Liver (tissue), 9 donors: ENCODE measurements around the gene UMAD1. TPM values are rescaled to one million over a fixed set of nuclear protein-coding genes. Genes with fewer than 3 reads are reported as not detected.

Source experiments
- DNase-seq: peaks from one replicate; pipeline ENCODE4 v3.0.0-alpha.2; 2017; ENCODE audit warnings: low spot score
- H3K27ac ChIP-seq, 2 donors: one replicate each; pipeline ENCODE4 v1.7.0; 2013; ENCODE audit warnings: inconsistent platforms in 2 of 2, low read length in 2 of 2, control low read depth in 1 of 2, low read depth in 1 of 2, mild to moderate bottlenecking in 1 of 2
- H3K27me3 ChIP-seq, 4 donors: one replicate each; pipeline versions ENCODE4 v1.6.1 to v1.7.0; 2013; ENCODE audit warnings: low read length in 3 of 4, inconsistent platforms in 1 of 4, mild to moderate bottlenecking in 1 of 4, moderate library complexity in 1 of 4; ENCODE audit not compliant: control insufficient read depth in 4 of 4, insufficient read depth in 4 of 4
- H3K36me3 ChIP-seq, 4 donors: one replicate each; pipeline versions ENCODE4 v1.6.1 to v1.7.0; 2013; ENCODE audit warnings: low read length in 3 of 4, mild to moderate bottlenecking in 3 of 4, low read depth in 1 of 4, moderate library complexity in 1 of 4; ENCODE audit not compliant: control insufficient read depth in 4 of 4, insufficient read depth in 3 of 4
- H3K4me1 ChIP-seq, 4 donors: one replicate each; pipeline versions ENCODE4 v1.6.1 to v1.7.0; 2013; ENCODE audit warnings: low read length in 3 of 4, mild to moderate bottlenecking in 3 of 4, moderate library complexity in 1 of 4; ENCODE audit not compliant: control insufficient read depth in 4 of 4, insufficient read depth in 4 of 4
- H3K4me3 ChIP-seq, 3 donors: one replicate each; pipeline versions ENCODE4 v1.6.1 to v1.7.0; 2013; ENCODE audit warnings: low read length in 3 of 3, control low read depth in 1 of 3, low read depth in 1 of 3, mild to moderate bottlenecking in 1 of 3
- H3K9ac ChIP-seq, 2 donors: one replicate each; pipeline ENCODE4 v1.7.0; 2013; ENCODE audit warnings: low read length in 2 of 2, mild to moderate bottlenecking in 2 of 2, moderate library complexity in 2 of 2, control low read depth in 1 of 2, low read depth in 1 of 2
- H3K9me3 ChIP-seq, 4 donors: one replicate each; pipeline versions ENCODE4 v1.6.1 to v1.7.0; 2013; ENCODE audit warnings: low read length in 3 of 4; ENCODE audit not compliant: control insufficient read depth in 4 of 4
- EGR1 ChIP-seq, 2 donors: IDR thresholded peaks; 2 replicates each; pipeline ENCODE4 v1.6.1; 2016 to 2018; ENCODE audit warnings: antibody characterized with exemption in 2 of 2, low read depth in 2 of 2
- FOXA1 ChIP-seq: IDR thresholded peaks from 2 replicates; pipeline ENCODE4 v1.6.1; 2016; ENCODE audit warnings: antibody characterized with exemption
- GABPA ChIP-seq, 2 donors: IDR thresholded peaks in 1 of 2; conservative IDR thresholded peaks in 1 of 2; 2 replicates each; pipeline ENCODE4 v1.6.1; 2016; ENCODE audit warnings: antibody characterized with exemption in 2 of 2, mild to moderate bottlenecking in 1 of 2, moderate library complexity in 1 of 2
- HNF4A ChIP-seq, 2 donors: conservative IDR thresholded peaks; 2 replicates each; pipeline ENCODE4 v1.6.1; 2016; ENCODE audit warnings: antibody characterized with exemption in 2 of 2, mild to moderate bottlenecking in 2 of 2
- HNF4G ChIP-seq: IDR thresholded peaks from 2 replicates; pipeline ENCODE4 v1.6.1; 2016; ENCODE audit warnings: antibody characterized with exemption
- JUND ChIP-seq, 2 donors: IDR thresholded peaks; 2 replicates each; pipeline ENCODE4 v1.6.1; 2016; ENCODE audit warnings: antibody characterized with exemption in 2 of 2
- NR2F2 ChIP-seq: IDR thresholded peaks from 2 replicates; pipeline ENCODE4 v1.6.1; 2016; ENCODE audit warnings: antibody characterized with exemption
- RAD21 ChIP-seq, 2 donors: IDR thresholded peaks; 2 replicates each; pipeline ENCODE4 v1.6.1; 2016; ENCODE audit warnings: antibody characterized with exemption in 2 of 2, mild to moderate bottlenecking in 2 of 2
- RXRA ChIP-seq, 2 donors: IDR thresholded peaks; 2 replicates each; pipeline ENCODE4 v1.6.1; 2017 to 2018; ENCODE audit warnings: antibody characterized with exemption in 2 of 2, mild to moderate bottlenecking in 1 of 2
- SP1 ChIP-seq: IDR thresholded peaks from 2 replicates; pipeline ENCODE4 v1.6.1; 2018; ENCODE audit warnings: antibody characterized with exemption, mild to moderate bottlenecking
- TAF1 ChIP-seq: conservative IDR thresholded peaks from 2 replicates; pipeline ENCODE4 v1.6.1; 2016; ENCODE audit warnings: antibody characterized with exemption, mild to moderate bottlenecking
- YY1 ChIP-seq: IDR thresholded peaks from 2 replicates; pipeline ENCODE4 v1.6.1; 2016; ENCODE audit warnings: antibody characterized with exemption, mild to moderate bottlenecking
- WGBS: extraction: QIAGEN DNeasy Blood & Tissue Kit; methylation state at CpG from one replicate; pipeline ENCODE4 v1.1.7; 2013; 5-methylcytosine and 5-hydroxymethylcytosine counted together
- polyA plus RNA-seq, 2 donors: library from polyadenylated mRNA; stranded (reverse) in 1 of 2; unstranded in 1 of 2; fragments of 200-250 nt in 1 of 2; fragments of >200 nt in 1 of 2; fragmentation: Nextera tagmentation in 1 of 2; extraction: Ambion mirVana in 1 of 2; gene quantifications; one replicate each; pipeline versions ENCODE4 v1.2.1 to v1.2.3, GENCODE V29; 2013 to 2015
- total RNA-seq, 2 donors: library from RNA; depleted of rRNA; stranded (reverse); fragments of >200 nt; gene quantifications; one replicate each; pipeline ENCODE4 v1.2.3, GENCODE V29; 2014
- TF ChIP-seq, protein P1 (sequence below): IDR thresholded peaks from 2 replicates; pipeline ENCODE4 v1.6.1; 2016; ENCODE audit warnings: antibody characterized with exemption
- TF ChIP-seq, protein P2 (sequence below): fragments of 150-350 bp; IDR thresholded peaks from 2 replicates; pipeline ENCODE4 v1.5.1; 2017; ENCODE audit warnings: improper control_type of control experiment, low read depth, low read length; ENCODE audit not compliant: missing input control
- TF ChIP-seq, protein P3 (sequence below): IDR thresholded peaks from 2 replicates; pipeline ENCODE4 v1.6.1; 2016; ENCODE audit warnings: antibody characterized with exemption
- TF ChIP-seq, protein P4 (sequence below): IDR thresholded peaks from 2 replicates; pipeline ENCODE4 v1.6.1; 2016; ENCODE audit warnings: antibody characterized with exemption, mild to moderate bottlenecking
- TF ChIP-seq, protein P5 (sequence below): IDR thresholded peaks from 2 replicates; pipeline ENCODE4 v1.6.1; 2016; ENCODE audit warnings: antibody characterized with exemption
- donor health status: healthy.
- donor health status: healthy.
- donor health status: healthy.
- donor health status: healthy.
- donor health status: healthy.

UMAD1 gene
- total and polyA plus RNA-seq, 4 donors: 5.9 to 12.2 (median 7.9) TPM

DNA sequence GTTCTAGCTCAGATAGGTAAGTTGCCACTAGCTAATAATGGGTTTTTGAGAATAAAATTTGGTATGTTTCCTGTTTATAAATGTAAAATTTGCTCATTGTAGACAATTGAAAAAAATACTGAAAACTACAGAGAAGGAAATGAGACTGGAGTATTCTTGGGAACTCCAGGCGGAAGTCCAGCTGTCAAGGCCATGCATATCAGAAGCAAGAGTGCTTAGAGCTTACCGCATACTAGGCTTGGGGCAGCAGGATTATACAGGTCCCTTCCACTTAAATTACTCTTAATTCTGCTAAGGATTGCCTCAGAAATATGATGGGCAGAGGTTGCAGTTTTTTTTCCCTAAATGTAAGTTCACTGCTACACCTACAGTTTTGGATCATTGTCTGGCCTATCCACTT is 26.6 kb downstream of the UMAD1 start:
- Histone ChIP-seq H3K4me1 (no peaks in the 10 kb centered on the region), H3K27ac (no peak overlapping the region), H3K36me3 (peaks cover 0 to 2% (median 0%) of the 10 kb centered on the region in 4 donors), H3K27me3 (no peaks in the 10 kb centered on the region), H3K9me3 (no peaks in the 10 kb centered on the region), H3K9ac (no peak overlapping the region), H3K4me3 (no peak overlapping the region)
- TF ChIP-seq HNF4G: no peak
- no peak for TF ChIP-seq YY1
- TF ChIP-seq GABPA (IDR thresholded peaks at IDR 0.05 in 1 of 2, conservative IDR thresholded peaks at IDR 0.05 in 1 of 2): no peak
- TF ChIP-seq, protein P1, sequence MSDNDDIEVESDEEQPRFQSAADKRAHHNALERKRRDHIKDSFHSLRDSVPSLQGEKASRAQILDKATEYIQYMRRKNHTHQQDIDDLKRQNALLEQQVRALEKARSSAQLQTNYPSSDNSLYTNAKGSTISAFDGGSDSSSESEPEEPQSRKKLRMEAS: no peak
- TF ChIP-seq, protein P2, sequence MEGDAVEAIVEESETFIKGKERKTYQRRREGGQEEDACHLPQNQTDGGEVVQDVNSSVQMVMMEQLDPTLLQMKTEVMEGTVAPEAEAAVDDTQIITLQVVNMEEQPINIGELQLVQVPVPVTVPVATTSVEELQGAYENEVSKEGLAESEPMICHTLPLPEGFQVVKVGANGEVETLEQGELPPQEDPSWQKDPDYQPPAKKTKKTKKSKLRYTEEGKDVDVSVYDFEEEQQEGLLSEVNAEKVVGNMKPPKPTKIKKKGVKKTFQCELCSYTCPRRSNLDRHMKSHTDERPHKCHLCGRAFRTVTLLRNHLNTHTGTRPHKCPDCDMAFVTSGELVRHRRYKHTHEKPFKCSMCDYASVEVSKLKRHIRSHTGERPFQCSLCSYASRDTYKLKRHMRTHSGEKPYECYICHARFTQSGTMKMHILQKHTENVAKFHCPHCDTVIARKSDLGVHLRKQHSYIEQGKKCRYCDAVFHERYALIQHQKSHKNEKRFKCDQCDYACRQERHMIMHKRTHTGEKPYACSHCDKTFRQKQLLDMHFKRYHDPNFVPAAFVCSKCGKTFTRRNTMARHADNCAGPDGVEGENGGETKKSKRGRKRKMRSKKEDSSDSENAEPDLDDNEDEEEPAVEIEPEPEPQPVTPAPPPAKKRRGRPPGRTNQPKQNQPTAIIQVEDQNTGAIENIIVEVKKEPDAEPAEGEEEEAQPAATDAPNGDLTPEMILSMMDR: no peak
- TF ChIP-seq, protein P3, sequence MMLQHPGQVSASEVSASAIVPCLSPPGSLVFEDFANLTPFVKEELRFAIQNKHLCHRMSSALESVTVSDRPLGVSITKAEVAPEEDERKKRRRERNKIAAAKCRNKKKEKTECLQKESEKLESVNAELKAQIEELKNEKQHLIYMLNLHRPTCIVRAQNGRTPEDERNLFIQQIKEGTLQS: no peak
- no peak for TF ChIP-seq SP1
- TF ChIP-seq HNF4A (conservative IDR thresholded peaks at IDR 0.05): no peak
- no peak for TF ChIP-seq FOXA1
- TF ChIP-seq, protein P4, sequence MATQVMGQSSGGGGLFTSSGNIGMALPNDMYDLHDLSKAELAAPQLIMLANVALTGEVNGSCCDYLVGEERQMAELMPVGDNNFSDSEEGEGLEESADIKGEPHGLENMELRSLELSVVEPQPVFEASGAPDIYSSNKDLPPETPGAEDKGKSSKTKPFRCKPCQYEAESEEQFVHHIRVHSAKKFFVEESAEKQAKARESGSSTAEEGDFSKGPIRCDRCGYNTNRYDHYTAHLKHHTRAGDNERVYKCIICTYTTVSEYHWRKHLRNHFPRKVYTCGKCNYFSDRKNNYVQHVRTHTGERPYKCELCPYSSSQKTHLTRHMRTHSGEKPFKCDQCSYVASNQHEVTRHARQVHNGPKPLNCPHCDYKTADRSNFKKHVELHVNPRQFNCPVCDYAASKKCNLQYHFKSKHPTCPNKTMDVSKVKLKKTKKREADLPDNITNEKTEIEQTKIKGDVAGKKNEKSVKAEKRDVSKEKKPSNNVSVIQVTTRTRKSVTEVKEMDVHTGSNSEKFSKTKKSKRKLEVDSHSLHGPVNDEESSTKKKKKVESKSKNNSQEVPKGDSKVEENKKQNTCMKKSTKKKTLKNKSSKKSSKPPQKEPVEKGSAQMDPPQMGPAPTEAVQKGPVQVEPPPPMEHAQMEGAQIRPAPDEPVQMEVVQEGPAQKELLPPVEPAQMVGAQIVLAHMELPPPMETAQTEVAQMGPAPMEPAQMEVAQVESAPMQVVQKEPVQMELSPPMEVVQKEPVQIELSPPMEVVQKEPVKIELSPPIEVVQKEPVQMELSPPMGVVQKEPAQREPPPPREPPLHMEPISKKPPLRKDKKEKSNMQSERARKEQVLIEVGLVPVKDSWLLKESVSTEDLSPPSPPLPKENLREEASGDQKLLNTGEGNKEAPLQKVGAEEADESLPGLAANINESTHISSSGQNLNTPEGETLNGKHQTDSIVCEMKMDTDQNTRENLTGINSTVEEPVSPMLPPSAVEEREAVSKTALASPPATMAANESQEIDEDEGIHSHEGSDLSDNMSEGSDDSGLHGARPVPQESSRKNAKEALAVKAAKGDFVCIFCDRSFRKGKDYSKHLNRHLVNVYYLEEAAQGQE: no peak
- no peak for TF ChIP-seq NR2F2
- no peak for TF ChIP-seq EGR1 (IDR thresholded peaks at IDR 0.05; ENCODE audit: low read depth in 2 of 2)
- no peak for TF ChIP-seq RAD21 (IDR thresholded peaks at IDR 0.05)
- TF ChIP-seq, protein P5, sequence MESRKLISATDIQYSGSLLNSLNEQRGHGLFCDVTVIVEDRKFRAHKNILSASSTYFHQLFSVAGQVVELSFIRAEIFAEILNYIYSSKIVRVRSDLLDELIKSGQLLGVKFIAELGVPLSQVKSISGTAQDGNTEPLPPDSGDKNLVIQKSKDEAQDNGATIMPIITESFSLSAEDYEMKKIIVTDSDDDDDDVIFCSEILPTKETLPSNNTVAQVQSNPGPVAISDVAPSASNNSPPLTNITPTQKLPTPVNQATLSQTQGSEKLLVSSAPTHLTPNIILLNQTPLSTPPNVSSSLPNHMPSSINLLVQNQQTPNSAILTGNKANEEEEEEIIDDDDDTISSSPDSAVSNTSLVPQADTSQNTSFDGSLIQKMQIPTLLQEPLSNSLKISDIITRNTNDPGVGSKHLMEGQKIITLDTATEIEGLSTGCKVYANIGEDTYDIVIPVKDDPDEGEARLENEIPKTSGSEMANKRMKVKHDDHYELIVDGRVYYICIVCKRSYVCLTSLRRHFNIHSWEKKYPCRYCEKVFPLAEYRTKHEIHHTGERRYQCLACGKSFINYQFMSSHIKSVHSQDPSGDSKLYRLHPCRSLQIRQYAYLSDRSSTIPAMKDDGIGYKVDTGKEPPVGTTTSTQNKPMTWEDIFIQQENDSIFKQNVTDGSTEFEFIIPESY: no peak
- no peak for TF ChIP-seq JUND (IDR thresholded peaks at IDR 0.05)
- TF ChIP-seq TAF1: no peak
- no peak for DNase-seq
- 88% methylated on average over 2 of the region's 2 CpGs for WGBS

DNA sequence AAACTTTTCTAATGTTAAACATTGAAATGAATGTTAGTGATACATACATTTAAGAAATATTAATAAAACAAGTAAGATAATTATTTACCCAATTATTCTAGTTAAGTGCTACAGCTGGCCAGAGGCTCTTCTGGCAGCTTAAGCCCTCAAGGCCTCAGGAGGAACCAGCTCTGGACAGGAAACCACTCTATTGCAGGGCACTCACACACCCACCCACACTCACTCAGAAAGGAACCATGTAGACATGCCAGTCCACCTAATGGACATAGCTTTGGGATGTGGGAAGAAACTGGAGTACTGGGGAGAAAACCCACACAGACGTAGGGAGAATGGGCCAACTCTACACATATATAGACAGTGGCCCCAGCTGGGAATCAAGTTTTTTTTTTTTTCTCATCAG is 28.2 kb downstream of the UMAD1 start:
- no peak for DNase-seq
- Histone ChIP-seq H3K27ac (no peak overlapping the region), H3K4me1 (no peaks in the 10 kb centered on the region), H3K36me3 (peaks cover 0 to 2% (median 0%) of the 10 kb centered on the region in 4 donors), H3K9me3 (no peaks in the 10 kb centered on the region), H3K4me3 (no peak overlapping the region), H3K9ac (no peak overlapping the region), H3K27me3 (no peaks in the 10 kb centered on the region)
- 94% methylated on average over 1 of the region's 1 CpG for WGBS
- TF ChIP-seq EGR1 (IDR thresholded peaks at IDR 0.05; ENCODE audit: low read depth in 2 of 2) (no peak), JUND (IDR thresholded peaks at IDR 0.05) (no peak), RAD21 (IDR thresholded peaks at IDR 0.05) (no peak), RXRA (IDR thresholded peaks at IDR 0.05) (no peak), SP1 (no peak), GABPA (IDR thresholded peaks at IDR 0.05 in 1 of 2, conservative IDR thresholded peaks at IDR 0.05 in 1 of 2) (no peak)
- TF ChIP-seq, protein P1: no peak
- TF ChIP-seq, protein P2: no peak
- TF ChIP-seq, protein P3: no peak
- TF ChIP-seq, protein P4: no peak
